K562 (cell line): ENCODE data around the gene OST4. TPM values are rescaled to one million over a fixed set of nuclear protein-coding genes. Genes with fewer than 3 reads are reported as not detected.

Experiments
- CCNT2 ChIP-seq: IDR thresholded peaks from 2 replicates; pipeline ENCODE4 v1.6.1; 2011; ENCODE audit warnings: borderline replicate concordance, low read depth, mild to moderate bottlenecking, moderate library complexity, mixed read lengths, low read length; ENCODE audit not compliant: insufficient read length; ENCODE audit errors: extremely low read depth
- FOS ChIP-seq: IDR thresholded peaks from 3 replicates; pipeline ENCODE4 v1.6.1; 2011; ENCODE audit not compliant: insufficient read length; ENCODE audit errors: extremely low read depth
- HNRNPUL1 ChIP-seq: fragments of 200-400 bp; formaldehyde crosslinking; IDR thresholded peaks from 2 replicates; pipeline ENCODE4 v1.6.1; 2017; ENCODE audit warnings: low read length
- KLF13 ChIP-seq: fragments of 450-650 bp; IDR thresholded peaks from 2 replicates; pipeline ENCODE4 v1.6.1; 2016; ENCODE audit warnings: missing genetic modification characterization, low read depth, mild to moderate bottlenecking, missing compliant biosample characterization, moderate library complexity, borderline replicate concordance
- NCOA1 ChIP-seq: fragments of 450-650 bp; IDR thresholded peaks from 2 replicates; pipeline ENCODE4 v1.6.1; 2016; ENCODE audit warnings: low read depth
- NR1H2 ChIP-seq: sonication (generic); formaldehyde crosslinking; IDR thresholded peaks from 2 replicates; pipeline ENCODE4 v1.4.0; 2020; ENCODE audit warnings: mild to moderate bottlenecking, missing genetic modification reagents
- PHF21A ChIP-seq: fragments of 450-650 bp; IDR thresholded peaks from 2 replicates; pipeline ENCODE4 v1.6.1; 2017; ENCODE audit warnings: low read depth, borderline replicate concordance
- SIRT6 ChIP-seq: IDR thresholded peaks from one replicate; pipeline ENCODE4 v1.6.1; 2012; ENCODE audit warnings: low read depth, mild to moderate bottlenecking, control low read depth, inconsistent platforms, low read length, moderate library complexity
- SMAD4 ChIP-seq: fragments of 250-450 bp; sonication (Bioruptor Pico); conservative IDR thresholded peaks from 2 replicates; pipeline ENCODE4 v1.8.0; 2021; ENCODE audit warnings: inconsistent platforms, mild to moderate bottlenecking, moderate library complexity
- SNAPC5 ChIP-seq: fragments of 250-450 bp; sonication (Bioruptor Pico); IDR thresholded peaks from 2 replicates; pipeline ENCODE4 v1.8.0; 2021; ENCODE audit warnings: moderate library complexity, mild to moderate bottlenecking, inconsistent platforms
- SRSF3 ChIP-seq: fragments of 200-400 bp; formaldehyde crosslinking; IDR thresholded peaks from 2 replicates; pipeline ENCODE4 v1.6.1; 2016; ENCODE audit warnings: mild to moderate bottlenecking, low read length, moderate library complexity; ENCODE audit not compliant: insufficient read depth
- STAT5B ChIP-seq: fragments of 250-450 bp; sonication (Bioruptor Pico); IDR thresholded peaks from 2 replicates; pipeline ENCODE4 v1.8.0; 2021; ENCODE audit warnings: mild to moderate bottlenecking, inconsistent platforms
- TGIF2 ChIP-seq: sonication (generic); formaldehyde crosslinking; IDR thresholded peaks from 2 replicates; pipeline ENCODE4 v1.8.1; 2022; ENCODE audit warnings: mild to moderate bottlenecking, missing genetic modification reagents, moderate library complexity
- ZBTB1 ChIP-seq: sonication (generic); formaldehyde crosslinking; IDR thresholded peaks from 2 replicates; pipeline ENCODE4 v1.8.1; 2023; ENCODE audit warnings: missing genetic modification reagents, low read depth, mild to moderate bottlenecking, borderline replicate concordance
- ZNF121 ChIP-seq: sonication (generic); formaldehyde crosslinking; conservative IDR thresholded peaks from 2 replicates; pipeline ENCODE4 v1.8.0; 2022; ENCODE audit warnings: missing genetic modification reagents
- ZNF134 ChIP-seq: fragments of 250-450 bp; sonication (Bioruptor Pico); conservative IDR thresholded peaks from 2 replicates; pipeline ENCODE4 v1.4.0; 2020
- ZNF175 ChIP-seq: fragments of 200-800 bp; sonication (Bioruptor generic); IDR thresholded peaks from 2 replicates; pipeline ENCODE4 v1.6.1; 2016; ENCODE audit warnings: low read depth, mild to moderate bottlenecking, missing genetic modification characterization, missing compliant biosample characterization
- ZNF444 ChIP-seq: fragments of 250-450 bp; sonication (Bioruptor Pico); IDR thresholded peaks from 2 replicates; pipeline ENCODE4 v1.4.0; 2020; ENCODE audit warnings: mild to moderate bottlenecking, moderate library complexity
- ZNF766 ChIP-seq: fragments of 200-800 bp; sonication (Bioruptor generic); conservative IDR thresholded peaks from 2 replicates; pipeline ENCODE4 v1.6.1; 2016; ENCODE audit warnings: missing genetic modification characterization, missing compliant biosample characterization
- polyA plus RNA-seq, 8 experiments: library from polyadenylated mRNA; depleted of rRNA in 4 of 8; stranded (reverse) in 5 of 8; unstranded in 3 of 8; fragments of >200 nt; fragmentation: Nextera tagmentation in 2 of 8; fragmentation: Illumina TruSeq in 1 of 8; extraction: Ambion mirVana in 2 of 8; extraction: Trizol in 1 of 8; gene quantifications; 2 replicates each; pipeline versions ENCODE4 v1.2.1 to v1.2.3, GENCODE V29; 2011 to 2014; ENCODE audit warnings: inconsistent platforms in 1 of 8, missing spikeins in 1 of 8
- total RNA-seq, 7 experiments: library from RNA; depleted of rRNA in 6 of 7; stranded (reverse); fragments of >200 nt in 6 of 7; fragmentation: Illumina TruSeq in 2 of 7; extraction: Trizol in 2 of 7; gene quantifications; 2 replicates each; pipeline versions ENCODE4 v1.2.1 to v1.2.3, GENCODE V29; 2011 to 2021; ENCODE audit warnings: low replicate concordance in 1 of 7
- TF ChIP-seq, protein P1 (sequence below): fragments of 450-650 bp; formaldehyde crosslinking; IDR thresholded peaks from 2 replicates; pipeline ENCODE4 v1.4.0; 2020; ENCODE audit warnings: mild to moderate bottlenecking, mixed read lengths

The OST4 gene
- total and polyA plus RNA-seq, 9 of the 15 experiments (the other 6 are each of a cell fraction or from before 2014, with no cell fraction given) = 186 to 1,155 (median 355) TPM

- TF ChIP-seq NCOA1 = no peak
- TF ChIP-seq ZNF444 (CRISPR knock-in tag) = no peak
- TF ChIP-seq KLF13 (tag) = no peak
- TF ChIP-seq SMAD4 (CRISPR knock-in tag) = peak; percentile 60
- TF ChIP-seq ZBTB1 (CRISPR knock-in tag) = no peak
- TF ChIP-seq TGIF2 (CRISPR knock-in tag) = no peak
- peak; percentile 87 for TF ChIP-seq CCNT2
- TF ChIP-seq ZNF766 (CRISPR knock-in tag) = peak; percentile 67
- no peak for TF ChIP-seq HNRNPUL1
- no peak for TF ChIP-seq SNAPC5 (CRISPR knock-in tag)
- no peak for TF ChIP-seq PHF21A
- TF ChIP-seq, protein P1, sequence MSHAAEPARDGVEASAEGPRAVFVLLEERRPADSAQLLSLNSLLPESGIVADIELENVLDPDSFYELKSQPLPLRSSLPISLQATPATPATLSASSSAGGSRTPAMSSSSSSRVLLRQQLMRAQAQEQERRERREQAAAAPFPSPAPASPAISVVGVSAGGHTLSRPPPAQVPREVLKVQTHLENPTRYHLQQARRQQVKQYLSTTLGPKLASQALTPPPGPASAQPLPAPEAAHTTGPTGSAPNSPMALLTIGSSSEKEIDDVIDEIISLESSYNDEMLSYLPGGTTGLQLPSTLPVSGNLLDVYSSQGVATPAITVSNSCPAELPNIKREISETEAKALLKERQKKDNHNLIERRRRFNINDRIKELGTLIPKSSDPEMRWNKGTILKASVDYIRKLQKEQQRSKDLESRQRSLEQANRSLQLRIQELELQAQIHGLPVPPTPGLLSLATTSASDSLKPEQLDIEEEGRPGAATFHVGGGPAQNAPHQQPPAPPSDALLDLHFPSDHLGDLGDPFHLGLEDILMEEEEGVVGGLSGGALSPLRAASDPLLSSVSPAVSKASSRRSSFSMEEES = no peak
- TF ChIP-seq ZNF175 (CRISPR knock-in tag) = 0 out of 2 replicates have a peak, but pooled peaks have one; percentile 61
- TF ChIP-seq ZNF121 (CRISPR knock-in tag) = no peak
- no peak for TF ChIP-seq ZNF134
- TF ChIP-seq FOS = no peak
- no peak for TF ChIP-seq SIRT6
- TF ChIP-seq SRSF3 = no peak
- TF ChIP-seq NR1H2 (CRISPR knock-in tag) = no peak
- TF ChIP-seq STAT5B = no peak
Observed at GRCh38 chr2:27032495-27033252, 38.8 kb downstream of the OST4 start, which contains the start of gene TMEM214 (continued).
